GM19468 (cell line): ENCODE data around the gene MC5R.

Experiments
- ATAC-seq: cut with Tn5 transposase; IDR thresholded peaks from one replicate; pipeline ENCODE4 v1.9.1; 2021; ENCODE audit warnings: mild to moderate bottlenecking, moderate library complexity, moderate number of reproducible peaks; ENCODE audit not compliant: unreplicated experiment; ENCODE audit errors: extremely low read depth

The MC5R gene

GRCh38 chr18:13823707-13824395 lies at the start of gene MC5R:
MC5R (plus strand) TSS chr18:13824149; CDS start chr18:13825766, 1,617 bp downstream.
- peak; percentile 81 for ATAC-seq

- no peak for ATAC-seq
These were observed 48.9 kb upstream of the MC5R start for GRCh38 chr18:13775058-13775457.

GRCh38 chr18:13791181-13791580 lies 32.8 kb upstream of the MC5R start:
- ATAC-seq: no peak

- no peak for ATAC-seq
These were observed 30.1 kb upstream of the MC5R start for GRCh38 chr18:13793819-13794218.

GRCh38 chr18:13796515-13796914 lies 27.4 kb upstream of the MC5R start:
- no peak for ATAC-seq

- ATAC-seq: no peak
These were observed 26.8 kb upstream of the MC5R start for GRCh38 chr18:13797157-13797611.

- no peak for ATAC-seq
These were observed 24.6 kb upstream of the MC5R start for GRCh38 chr18:13799396-13799795.

- no peak for ATAC-seq
These were observed 23.3 kb upstream of the MC5R start for GRCh38 chr18:13800505-13801259.

GRCh38 chr18:13801260-13801601 lies 22.7 kb upstream of the MC5R start:
- ATAC-seq: no peak

- ATAC-seq: no peak
These were observed 19.6 kb upstream of the MC5R start for GRCh38 chr18:13804305-13804704.

- no peak for ATAC-seq
These were observed 15.5 kb upstream of the MC5R start for GRCh38 chr18:13808294-13809042.

GRCh38 chr18:13809043-13809430 lies 14.9 kb upstream of the MC5R start:
- ATAC-seq: no peak

GRCh38 chr18:13809531-13810255 lies 14.3 kb upstream of the MC5R start:
- no peak for ATAC-seq

- no peak for ATAC-seq
These were observed 12.9 kb upstream of the MC5R start for GRCh38 chr18:13810950-13811485.

GRCh38 chr18:13811993-13812392 lies 12.0 kb upstream of the MC5R start:
- ATAC-seq: no peak

- ATAC-seq: peak; percentile 46
These were observed 10.6 kb upstream of the MC5R start for GRCh38 chr18:13813271-13813849.

GRCh38 chr18:13826209-13826608 lies 2.3 kb downstream of the MC5R start:
- no peak for ATAC-seq

GRCh38 chr18:13831864-13832508 lies 8.0 kb downstream of the MC5R start:
- ATAC-seq: no peak

GRCh38 chr18:13834496-13835015 lies 10.6 kb downstream of the MC5R start:
- no peak for ATAC-seq
